GM19043 (cell line): Measurements from ENCODE around the gene FGR.
A peak's percentile ranks its signal among the peaks of the same experiment; 100 is the strongest.

ENCODE experiments used
- ATAC-seq: cut with Tn5 transposase; IDR thresholded peaks from one replicate; pipeline ENCODE4 v1.9.1; 2021; ENCODE audit warnings: low read depth; ENCODE audit not compliant: unreplicated experiment

The FGR gene

GRCh38 chr1:27618341-27619082, 16.5 kb downstream of the FGR start:
- ATAC-seq: peak; percentile 57

- no peak for ATAC-seq
Observed at GRCh38 chr1:27617420-27617819, 17.6 kb downstream of the FGR start.

GRCh38 chr1:27616441-27616840, 18.5 kb downstream of the FGR start:
- ATAC-seq: no peak

GRCh38 chr1:27615346-27616192, 19.4 kb downstream of the FGR start:
- no peak for ATAC-seq

GRCh38 chr1:27614625-27615344, 20.2 kb downstream of the FGR start:
- ATAC-seq: no peak

GRCh38 chr1:27614043-27614624, 20.9 kb downstream of the FGR start:
- ATAC-seq: no peak

- ATAC-seq: no peak
Observed at GRCh38 chr1:27612718-27613117, 22.3 kb downstream of the FGR start.

GRCh38 chr1:27611450-27611849, 23.5 kb downstream of the FGR start:
- ATAC-seq: no peak

- ATAC-seq: no peak
Observed at GRCh38 chr1:27609618-27610240, 25.3 kb downstream of the FGR start.

GRCh38 chr1:27609210-27609555, 25.8 kb downstream of the FGR start:
- ATAC-seq: no peak

- no peak for ATAC-seq
Observed at GRCh38 chr1:27607239-27607804, 27.7 kb downstream of the FGR start.

GRCh38 chr1:27606708-27607238, 28.2 kb downstream of the FGR start:
- ATAC-seq: no peak

- no peak for ATAC-seq
Observed at GRCh38 chr1:27605796-27606707, 28.9 kb downstream of the FGR start.

- no peak for ATAC-seq
Observed at GRCh38 chr1:27605300-27605766, 29.7 kb downstream of the FGR start.

- no peak for ATAC-seq
Observed at GRCh38 chr1:27604579-27605299, 30.2 kb downstream of the FGR start.

- ATAC-seq: no peak
Observed at GRCh38 chr1:27603681-27604578, 31.1 kb downstream of the FGR start, which contains the start of gene AHDC1. Gene AHDC1, minus strand, starts transcription at chr1:27604144. Its CDS starts 52,029 bp downstream, at chr1:27552115.

GRCh38 chr1:27603309-27603680, 31.7 kb downstream of the FGR start:
- ATAC-seq: no peak
